ENCODE data around the gene TNNI2. TPM values are rescaled to one million over a fixed set of nuclear protein-coding genes. Genes with fewer than 3 reads are reported as not detected.

Gene TNNI2
- total RNA-seq, 1 donor from 2014 or later, result not detected

DNA sequence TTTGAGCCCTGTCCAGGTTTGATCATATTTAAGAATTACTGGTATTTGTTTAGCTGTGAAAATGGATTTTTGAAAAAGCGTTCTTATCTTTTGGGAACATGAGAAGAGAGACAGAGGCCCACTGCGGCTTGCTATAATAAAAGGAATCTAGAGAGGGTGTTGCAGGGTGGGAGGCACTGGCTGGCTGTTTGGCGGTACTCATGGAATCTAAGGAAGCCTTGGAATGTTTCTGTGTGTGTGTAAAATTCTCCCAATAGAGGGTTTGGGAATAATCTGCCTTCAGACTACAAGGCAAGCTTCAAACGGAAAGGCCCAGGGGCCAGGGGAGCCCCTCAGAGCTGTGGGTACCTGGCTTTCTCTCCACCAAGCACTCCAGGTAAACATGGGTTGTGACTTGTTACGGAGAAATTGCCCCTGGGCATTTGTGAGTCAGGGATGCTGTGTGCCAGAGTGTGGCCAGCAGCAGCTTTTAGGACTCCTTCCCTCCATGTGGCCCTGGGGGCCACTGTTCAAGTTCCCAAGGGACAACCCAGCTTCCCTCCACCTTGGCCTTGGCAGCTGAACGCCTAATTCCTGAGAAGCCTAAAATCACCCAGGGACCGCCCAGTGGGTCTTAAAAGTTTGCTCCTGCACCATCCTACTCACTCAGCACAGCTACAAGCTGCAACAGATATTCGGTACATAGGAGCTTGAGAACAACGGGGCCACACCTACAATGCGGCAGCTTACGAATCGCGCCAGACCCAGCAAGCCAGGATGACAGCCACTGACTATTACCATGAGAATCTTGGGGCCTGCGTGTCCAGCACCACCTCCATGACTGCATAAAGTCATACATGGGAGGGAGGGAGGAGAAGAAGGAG lies 18.1 kb upstream of the TNNI2 start:
- DNase-seq (ENCODE audit: low read depth, low spot score), result no peak

DNA sequence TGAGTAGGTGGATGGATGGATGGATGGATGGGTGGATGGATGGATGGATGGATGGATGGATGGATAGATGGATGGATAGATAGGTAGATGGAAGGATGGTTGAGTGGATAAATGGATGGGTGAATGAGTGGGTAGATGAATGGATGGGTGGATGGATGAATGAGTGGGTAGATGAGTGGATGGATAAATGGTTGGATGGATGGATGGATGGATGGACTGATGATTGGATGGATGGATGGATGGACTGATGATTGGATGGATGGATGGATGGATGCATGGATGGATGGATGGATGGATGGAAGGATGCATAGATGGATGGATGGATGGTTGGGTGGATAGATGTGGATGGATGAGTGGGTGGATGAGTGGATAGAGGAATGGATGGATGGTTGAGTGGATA lies 17.2 kb upstream of the TNNI2 start:
- DNase-seq (ENCODE audit: low read depth, low spot score), result no peak

GRCh38 chr11:1822648-1823375 lies 16.0 kb upstream of the TNNI2 start:
- DNase-seq (ENCODE audit: low read depth, low spot score), result no peak

DNA sequence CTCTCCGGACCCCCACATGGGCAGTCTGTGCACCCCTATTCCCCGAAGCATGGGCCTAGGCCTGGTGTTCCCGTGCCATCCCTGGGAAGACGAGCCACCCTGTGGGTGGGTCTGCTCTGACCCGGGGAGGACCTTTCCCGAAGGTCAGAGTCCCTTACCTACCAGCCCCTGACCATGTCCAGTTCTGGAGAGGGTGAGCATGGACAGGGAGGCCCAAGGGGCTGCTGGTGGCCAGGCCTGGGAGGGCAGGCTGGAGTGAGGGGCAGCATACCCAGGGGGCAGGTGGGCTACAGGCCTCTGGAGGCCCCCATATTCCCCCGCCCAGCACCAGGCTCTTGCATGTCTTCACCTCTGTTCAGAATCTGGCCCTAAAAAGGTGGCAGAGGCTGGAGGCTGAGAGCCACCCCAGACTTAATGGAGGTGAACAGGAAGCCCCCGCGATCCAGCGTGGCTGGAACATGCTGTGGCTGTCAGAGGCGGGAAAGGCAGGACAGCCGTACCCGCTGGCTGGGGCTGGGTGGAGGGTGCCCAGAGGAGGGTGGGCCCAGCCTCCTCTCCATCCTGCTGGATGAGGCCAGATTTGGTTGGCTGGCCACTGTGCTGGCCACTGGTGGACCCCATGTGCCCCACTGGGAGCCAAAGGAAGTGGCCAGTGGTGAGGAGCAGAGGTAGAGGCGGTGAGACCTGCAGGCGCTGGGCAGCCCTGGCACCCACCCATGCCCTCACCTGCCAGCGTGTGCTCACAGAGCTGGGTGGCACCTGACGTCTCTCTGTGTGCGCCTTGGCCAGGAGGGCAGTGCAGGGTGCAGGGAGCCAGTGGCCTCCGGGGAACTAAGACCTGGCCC lies 15.2 kb upstream of the TNNI2 start:
- DNase-seq (ENCODE audit: low read depth, low spot score), result no peak

- no peak for DNase-seq (ENCODE audit: low read depth, low spot score)
Measured at GRCh38 chr11:1824221-1825038, 14.4 kb upstream of the TNNI2 start.

DNA sequence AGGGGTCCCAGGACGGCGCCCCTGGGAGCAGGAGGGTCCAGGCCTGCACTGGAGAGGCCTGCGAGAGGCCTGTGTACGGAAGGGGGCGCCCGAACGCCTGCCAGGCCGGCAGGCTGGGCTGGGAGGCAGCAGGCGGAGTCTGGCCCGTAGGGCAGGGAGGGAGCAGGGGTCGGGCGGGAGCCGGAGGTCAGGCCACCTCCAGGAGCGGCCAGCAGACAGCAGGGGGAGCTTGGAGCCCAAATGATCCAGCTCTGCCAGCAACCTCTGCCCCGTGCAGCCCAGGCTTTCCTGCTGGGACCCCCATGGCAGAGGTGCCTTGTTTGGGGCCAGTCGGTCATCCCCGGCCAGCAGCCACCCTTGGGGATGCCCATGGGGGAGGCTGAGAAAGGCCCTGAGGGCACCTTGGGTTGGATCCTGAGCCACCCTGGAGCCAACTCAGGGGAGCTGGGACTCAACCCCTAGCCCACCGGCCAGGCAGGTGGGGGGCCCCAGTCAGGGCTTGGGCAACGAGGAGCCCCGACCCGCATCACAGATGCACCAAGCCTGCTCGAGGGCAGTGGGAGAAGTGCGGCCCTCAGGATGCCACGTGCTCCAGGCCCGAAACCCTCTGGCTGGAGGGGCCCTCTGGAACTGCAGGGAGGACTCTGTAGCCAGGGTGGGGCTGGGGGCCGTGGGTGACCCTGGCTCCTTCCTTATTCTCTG lies 13.6 kb upstream of the TNNI2 start:
- DNase-seq (ENCODE audit: low read depth, low spot score), result no peak

DNA sequence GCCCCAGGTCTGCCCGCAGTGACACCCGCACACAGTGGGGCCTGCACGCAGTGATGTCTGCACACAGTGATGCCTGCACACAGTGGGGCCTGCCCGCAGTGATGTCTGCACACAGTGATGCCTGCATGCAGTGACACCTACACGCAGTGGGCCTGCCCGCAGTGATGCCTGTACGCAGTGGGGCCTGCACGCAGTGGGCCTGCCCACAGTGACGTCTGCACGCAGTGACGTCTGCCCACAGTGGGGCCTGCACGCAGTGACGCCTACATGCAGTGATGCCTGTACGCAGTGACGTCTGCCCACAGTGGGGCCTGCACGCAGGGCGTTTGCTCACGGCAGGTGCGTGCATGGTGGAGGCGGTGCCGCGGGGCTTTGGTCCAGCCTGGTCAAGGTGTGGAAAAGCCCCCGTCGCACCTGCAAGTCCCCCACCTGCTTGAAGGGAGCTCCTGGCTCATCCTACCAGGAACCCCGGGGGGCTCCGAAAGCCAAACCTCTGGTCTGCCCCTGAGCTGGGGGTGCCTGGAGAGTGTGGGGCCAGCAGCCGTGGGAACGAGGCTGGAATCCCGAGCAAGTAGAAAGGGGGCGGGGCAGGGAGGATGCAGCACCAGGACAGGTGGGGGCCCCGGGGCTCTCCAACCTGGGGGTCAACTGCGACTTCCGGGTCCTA lies 12.9 kb upstream of the TNNI2 start:
- no peak for DNase-seq (ENCODE audit: low read depth, low spot score)

DNA sequence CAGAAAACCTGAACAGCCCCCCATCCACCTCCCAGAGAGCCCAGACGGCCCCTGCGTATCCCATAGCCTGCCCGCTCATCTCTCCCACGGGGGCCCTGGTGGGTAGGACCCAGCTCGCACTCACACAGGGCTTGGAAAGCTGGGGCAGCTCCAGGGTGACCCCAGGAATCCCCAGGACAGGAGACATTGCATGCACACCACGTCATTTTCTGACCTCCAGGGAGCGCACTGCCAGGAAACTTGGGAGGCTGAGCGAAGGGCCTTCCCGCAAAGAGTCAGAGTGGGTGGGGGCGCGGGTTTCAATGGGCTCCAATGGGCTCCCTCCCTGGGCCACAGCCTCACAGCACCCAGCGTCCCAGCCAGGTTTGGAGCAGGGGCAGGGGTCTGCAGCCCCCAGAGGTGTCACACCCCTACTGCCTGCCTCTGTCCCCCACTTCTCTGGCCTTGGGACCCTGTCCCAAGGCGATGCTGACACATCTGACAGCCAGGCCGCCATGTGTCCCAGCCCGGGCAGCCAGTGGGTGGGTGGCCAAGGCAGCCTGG lies 12.2 kb upstream of the TNNI2 start:
- DNase-seq (ENCODE audit: low read depth, low spot score), result no peak

DNA sequence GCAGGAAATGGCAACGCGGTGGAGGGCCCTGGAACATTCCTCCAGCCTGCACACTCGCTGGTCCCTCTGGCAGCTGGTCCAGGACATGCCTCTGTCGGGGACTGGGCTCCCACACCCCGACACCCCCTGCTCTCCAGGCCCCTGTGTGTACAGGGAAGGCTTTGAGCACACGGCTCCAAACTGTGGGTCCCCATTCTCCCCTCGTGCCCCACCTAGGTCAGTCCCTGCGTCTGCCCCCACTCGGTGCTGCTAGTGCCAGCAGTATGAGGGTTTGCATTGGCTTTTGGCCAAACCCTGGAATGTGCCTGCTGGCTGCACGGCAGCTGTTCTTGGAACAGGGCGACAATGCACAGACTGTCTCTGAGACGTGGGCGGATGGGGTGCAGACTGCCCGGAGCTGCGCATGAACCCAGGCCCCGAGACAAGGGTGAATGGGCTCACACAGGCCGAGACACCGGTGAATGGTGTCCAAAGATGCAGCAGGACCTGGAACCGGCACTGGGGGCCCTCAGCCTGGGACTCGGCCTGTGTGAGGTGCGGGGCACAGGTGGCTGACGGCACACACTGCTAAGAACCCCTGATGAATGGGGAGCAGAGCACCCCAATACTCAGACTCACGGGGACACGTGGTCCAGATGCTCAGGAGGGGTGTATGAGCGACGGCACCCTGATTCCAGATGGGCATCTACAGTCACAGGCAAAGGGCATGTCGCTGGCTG lies 11.5 kb upstream of the TNNI2 start:
- DNase-seq (ENCODE audit: low read depth, low spot score), result no peak

DNA sequence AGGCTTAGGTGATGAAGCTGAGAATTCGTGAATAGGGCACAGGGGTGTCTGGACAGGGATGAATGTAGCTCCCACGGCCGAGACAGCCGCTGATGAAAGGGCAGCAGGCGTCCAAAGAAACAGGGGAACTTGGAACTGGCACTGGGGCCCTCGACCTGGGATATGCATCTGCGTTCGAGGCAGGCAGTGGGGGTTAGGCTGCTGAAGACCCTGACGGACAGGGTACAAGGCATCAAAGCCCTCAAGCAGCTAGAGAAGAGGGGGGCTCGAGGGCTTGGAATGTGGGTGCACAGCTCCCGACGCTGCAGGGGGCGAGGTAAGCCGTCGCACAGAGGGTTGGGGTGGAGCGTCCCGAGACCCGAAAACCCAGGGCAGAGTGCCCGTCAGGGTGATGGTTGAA lies 10.8 kb upstream of the TNNI2 start:
- DNase-seq (ENCODE audit: low read depth, low spot score), result no peak

DNA sequence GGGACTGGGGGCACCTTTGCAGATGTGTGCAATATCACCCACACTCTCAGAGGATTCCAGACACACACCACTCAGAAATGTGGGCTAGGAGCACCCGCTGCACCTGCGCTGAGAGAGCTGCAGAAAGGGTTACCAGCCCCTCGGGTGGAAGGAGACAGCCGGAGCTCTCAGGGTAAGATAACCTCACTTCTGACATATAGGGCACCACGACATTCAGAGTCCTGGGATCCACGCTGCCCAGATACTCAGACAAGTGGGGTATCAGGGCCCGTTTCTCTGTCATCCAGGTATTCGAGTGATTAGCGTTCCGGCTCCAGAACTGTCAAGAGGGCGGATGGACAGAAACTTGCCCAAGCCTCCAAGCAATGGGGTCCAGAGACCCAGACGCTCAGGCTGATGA lies 10.2 kb upstream of the TNNI2 start:
- DNase-seq (ENCODE audit: low read depth, low spot score), result no peak

GRCh38 chr11:1829039-1829820 lies 9.6 kb upstream of the TNNI2 start:
- no peak for DNase-seq (ENCODE audit: low read depth, low spot score)

DNA sequence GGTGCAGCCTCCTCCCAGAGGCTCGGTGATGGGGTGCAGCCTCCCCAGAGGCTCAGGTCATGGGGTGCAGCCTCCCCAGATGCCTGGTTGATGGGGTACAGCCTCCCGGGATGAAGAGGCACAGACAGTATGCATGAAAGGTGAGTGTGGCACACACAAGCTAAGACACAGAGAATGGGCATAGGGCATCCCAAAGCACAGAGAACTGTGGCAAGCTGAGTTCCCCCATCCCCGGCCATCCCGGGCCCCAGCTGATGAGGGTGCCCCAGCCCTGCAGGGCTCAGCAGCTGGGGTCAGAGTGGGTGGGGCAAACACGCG lies 8.8 kb upstream of the TNNI2 start:
- DNase-seq (ENCODE audit: low read depth, low spot score), result no peak

- DNase-seq (ENCODE audit: low read depth, low spot score), result no peak
Measured at GRCh38 chr11:1830322-1831223, 8.2 kb upstream of the TNNI2 start.

DNA sequence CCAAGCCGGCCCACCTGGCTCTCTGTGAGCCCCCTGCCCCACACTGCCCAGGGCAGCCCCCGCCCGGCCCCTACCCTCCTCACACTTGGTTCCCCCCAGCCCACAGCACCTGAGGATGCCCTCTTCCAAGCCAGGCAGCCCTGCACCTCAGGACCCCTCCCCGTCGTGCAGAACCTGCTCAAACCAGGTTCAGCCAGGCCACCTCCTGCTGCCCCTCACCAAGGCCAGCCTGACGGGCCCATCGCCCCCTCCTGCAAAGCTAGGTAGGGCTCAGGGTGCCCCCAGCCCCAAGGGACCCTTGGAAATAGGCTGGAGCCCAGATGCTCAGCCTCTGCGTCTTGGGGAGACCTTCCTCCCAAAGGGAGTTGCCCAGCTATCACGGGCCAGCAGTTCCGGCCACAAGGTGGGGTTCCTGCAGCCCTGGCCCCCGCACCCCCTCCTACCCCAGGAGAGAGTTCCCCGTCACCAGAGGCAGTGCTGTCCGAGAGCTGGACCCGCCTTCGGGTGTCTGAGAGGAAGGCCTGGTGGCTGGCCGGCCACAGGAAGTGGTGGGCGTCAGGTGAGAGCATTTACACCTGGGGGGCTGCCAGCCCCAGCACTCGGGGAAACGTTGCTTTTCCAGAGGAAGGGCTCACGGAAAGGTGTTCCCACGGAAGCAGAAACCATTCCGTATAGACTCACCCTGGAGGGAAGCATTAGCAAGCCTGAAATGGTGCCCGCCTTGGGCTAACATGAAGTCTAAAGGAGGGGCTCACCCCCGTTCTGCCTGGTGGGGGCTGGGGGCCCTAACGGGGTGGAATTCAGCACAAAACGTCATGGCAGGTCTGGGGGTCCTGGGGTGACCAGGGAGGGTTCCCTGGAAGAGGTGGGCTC lies 7.2 kb upstream of the TNNI2 start:
- no peak for DNase-seq (ENCODE audit: low read depth, low spot score)

GRCh38 chr11:1832211-1832919 lies 6.4 kb upstream of the TNNI2 start:
- no peak for DNase-seq (ENCODE audit: low read depth, low spot score)
